HS-5 (cell line): ENCODE measurements around the gene AATK.
"Not testable (repeated sequence)": the region's sequence is repeated elsewhere in the genome, so short reads cannot be mapped to it uniquely, and the experiment has no call there.

Source experiments
- DNase-seq: peaks from one replicate; pipeline ENCODE4 v3.0.0-alpha.2; 2012; ENCODE audit warnings: low read depth

Gene AATK

DNA sequence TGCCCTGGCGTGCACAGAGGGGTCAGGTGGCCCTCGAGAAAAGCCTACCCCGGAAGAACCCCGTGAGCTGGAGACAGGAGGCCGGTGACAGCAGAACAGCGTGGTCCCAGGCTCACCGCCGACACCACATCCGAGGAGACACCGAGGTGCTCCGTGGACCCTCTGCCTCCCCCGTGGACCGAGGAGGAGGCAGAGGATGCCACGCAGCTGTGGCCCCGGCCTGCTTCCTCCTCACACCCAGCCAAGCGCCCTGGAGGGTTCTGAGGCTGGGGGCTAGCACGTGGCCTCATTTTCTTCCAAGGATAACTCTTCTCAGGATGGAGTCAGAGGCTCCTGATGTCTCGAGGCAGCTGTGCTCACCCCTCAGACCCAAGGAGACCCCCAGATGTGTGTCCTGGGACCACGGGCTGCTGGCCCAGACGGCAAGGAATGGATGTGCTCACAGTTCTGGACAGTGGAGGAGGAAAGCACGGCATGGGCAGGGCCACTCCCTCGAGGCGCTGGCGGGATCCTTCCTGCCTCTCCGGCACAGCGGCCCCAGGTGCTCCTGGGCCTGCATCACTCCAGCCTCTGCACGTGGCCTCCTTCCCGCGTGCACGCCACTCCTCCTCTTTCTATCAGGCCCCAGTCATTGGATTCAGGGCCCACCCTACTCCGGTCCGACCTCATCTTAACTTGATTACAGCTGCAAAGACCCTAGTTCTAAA is 5.1 kb downstream of the AATK start:
- no peak for DNase-seq

DNA sequence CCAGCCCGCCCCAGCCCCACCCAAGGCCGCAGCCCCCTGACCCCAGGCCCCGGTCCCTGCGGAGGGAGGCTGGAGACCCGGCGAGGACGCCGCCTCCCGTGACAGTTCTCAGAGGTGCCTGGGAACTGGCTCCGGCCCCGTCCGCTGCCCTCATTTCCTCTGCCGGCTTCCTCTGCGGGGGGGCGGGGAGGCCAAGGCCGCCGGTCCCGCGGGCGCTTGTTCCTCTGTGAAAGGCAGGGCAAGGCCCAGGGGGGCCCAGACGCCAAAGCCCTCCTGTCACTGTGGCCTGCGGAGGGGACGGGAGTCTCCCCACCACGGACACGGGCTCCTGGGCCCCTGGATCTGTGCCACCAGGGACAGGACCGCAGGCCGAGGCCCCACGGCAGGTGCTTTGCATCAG is 5.7 kb downstream of the AATK start:
- no peak for DNase-seq

GRCh38 chr17:81159611-81160265 is 6.3 kb downstream of the AATK start:
- no peak for DNase-seq

- no peak for DNase-seq
These were observed 7.1 kb downstream of the AATK start for GRCh38 chr17:81158688-81159590.

- no peak for DNase-seq
These were observed 8.0 kb downstream of the AATK start for GRCh38 chr17:81157848-81158687.

DNA sequence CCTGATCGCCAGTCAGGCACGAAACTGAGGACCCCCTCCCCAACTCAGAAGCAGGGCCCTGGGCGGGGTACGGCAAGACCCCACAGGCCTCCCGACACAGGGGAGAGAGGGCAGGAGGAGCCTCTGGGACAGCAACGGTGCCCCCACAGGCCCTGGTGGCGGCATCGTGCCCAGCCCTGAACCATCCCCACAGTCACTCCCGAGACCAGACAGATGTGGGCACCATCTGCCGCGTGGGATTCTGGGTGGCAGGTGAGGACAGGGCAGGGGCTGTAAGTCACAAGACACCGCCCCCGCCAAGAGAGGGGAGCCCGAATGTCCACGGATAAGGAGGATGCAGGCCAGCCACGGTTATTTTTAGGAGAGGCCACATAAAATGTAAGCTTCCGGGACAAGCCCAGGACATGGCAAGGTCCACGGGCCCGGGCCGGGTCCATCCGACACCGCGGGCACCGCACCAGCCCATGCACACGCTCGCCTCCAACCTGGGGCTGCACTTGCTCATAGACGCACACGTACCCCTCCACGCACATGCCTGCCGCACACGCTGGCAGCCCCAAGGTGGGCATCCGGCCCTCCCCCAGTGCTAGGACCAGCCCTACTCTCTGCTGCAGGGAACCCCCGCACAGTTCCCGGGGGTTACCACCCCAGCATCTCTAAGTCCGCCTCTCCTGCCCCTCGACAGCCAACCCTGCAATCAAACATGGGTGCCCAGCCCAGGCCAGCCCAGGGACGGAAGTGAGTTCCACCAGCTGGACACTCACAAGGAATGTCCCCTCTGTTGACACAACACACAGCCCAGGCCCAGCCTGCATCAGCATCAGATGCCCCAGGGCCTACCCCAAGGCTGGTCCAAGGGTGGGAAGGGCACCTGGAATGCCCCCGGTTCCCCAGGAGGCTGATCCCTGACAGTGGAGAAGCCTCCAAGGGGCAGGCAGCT is 8.9 kb downstream of the AATK start:
- no peak for DNase-seq

- DNase-seq: no peak
These were observed 11.1 kb downstream of the AATK start for GRCh38 chr17:81154961-81155360.

GRCh38 chr17:81154016-81154415 is 12.0 kb downstream of the AATK start:
- DNase-seq: not testable (repeated sequence)

DNA sequence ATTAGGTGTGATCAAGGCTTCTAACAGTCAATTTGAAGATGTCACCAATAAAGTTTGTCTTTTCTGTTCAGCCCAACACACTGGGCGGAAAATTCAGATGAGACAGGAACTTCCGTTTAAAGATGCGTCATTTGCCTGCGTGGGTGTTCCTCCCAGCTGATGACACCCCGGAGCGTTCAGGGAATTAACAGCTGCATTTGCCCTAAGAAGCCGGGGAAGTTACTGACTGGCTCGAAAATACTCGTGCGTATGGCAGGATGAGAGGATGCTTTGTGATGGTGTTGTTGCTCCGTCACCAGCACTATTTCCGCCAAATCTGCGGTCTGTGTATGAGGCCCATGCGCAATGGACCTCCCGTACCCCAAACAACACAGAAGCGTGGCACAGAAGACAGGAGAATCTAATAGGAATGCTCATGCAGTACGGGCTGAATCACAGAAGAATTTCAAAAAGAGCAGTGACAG is 12.6 kb downstream of the AATK start:
- peak; percentile 8 for DNase-seq

DNA sequence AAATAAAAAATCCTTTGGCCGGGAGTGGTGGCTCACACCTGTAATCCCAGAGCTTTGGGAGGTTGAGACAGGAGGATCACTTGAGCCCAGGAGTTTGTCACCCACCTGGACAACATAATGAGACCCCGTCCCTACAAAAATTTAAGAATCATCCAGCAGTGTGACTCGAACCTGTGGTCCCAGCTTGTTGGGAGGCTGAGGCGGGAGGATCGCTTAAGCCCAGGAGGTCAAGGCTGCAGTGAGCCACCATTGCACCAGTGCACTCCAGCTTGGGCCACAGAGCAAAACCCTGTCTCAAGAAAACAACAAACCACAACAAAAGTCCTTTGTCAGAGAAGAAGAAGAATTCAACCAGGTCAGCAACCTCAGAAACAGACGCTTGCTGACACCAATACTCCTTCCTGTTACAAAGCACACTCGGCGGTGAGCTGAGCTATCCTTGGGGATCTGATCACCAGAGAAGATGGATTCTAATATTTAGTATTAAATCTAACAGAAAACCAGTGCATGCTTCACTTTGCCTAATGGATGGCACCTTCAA is 13.7 kb downstream of the AATK start:
- no peak for DNase-seq

- no peak for DNase-seq
These were observed 14.7 kb downstream of the AATK start for GRCh38 chr17:81151278-81151677.

GRCh38 chr17:81150377-81151077 is 15.5 kb downstream of the AATK start:
- DNase-seq: no peak

DNA sequence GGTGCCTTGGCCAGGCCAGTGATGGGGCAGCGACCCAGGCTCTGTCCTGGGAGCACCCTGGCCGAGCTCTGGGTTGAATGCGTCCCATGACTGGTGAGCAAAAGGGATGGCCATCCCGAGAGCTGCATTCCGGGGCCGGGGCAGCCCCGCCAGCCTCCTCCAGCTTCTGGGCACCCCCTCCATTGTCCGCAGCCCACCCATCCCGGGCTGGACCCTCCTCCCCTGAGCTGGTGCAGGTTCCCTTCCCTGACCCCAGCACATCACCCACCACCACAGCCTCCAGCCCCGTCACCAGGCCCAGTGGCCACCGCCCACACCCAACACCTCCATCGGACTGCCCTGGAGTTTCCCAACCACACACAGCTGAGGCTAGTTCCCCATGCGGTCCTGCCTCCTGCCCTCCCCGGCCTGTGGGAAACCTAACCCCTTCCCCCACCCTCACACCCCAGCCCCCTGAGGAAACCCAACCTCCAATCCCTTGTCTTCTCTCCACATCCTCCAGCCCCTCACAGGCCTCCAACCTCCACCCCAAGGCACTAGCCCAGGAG is 17.0 kb downstream of the AATK start:
- no peak for DNase-seq

DNA sequence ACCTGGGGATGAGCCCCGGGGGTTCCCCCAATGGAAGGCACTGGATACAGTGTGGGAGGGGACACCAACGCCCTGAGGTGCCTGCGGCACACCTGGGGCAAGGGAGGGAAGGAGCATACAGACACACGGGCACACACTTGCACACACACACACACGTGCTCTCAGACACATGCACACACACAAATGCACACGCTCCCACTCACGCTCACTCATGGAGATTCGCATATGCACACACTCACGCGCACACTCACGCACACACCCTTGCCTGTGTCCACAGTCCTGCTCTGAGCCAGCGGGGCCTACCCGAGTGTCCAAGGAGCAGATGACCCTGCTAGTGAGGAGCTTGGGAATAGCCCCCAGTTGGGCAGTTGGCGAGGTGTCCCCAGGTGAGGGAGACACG is 17.4 kb downstream of the AATK start:
- no peak for DNase-seq

DNA sequence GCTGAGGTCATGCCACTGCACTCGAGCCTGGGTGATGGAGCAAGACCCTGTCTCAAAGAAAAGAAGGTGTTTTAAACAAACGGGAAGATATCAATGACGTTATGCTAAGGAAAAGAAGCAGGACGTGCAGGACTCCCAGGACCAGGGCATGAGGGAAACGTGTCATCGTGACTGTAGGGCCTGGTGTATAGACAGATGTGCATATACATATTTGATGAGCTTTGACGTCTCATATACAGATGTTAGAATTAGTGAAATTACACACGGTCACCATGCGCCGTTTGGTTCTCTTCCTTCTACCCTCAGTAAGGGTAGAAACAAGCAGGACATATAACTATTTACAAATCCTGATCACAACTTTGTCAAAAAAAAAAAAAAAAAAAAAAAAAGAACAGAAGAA is 18.3 kb downstream of the AATK start:
- no peak for DNase-seq

DNA sequence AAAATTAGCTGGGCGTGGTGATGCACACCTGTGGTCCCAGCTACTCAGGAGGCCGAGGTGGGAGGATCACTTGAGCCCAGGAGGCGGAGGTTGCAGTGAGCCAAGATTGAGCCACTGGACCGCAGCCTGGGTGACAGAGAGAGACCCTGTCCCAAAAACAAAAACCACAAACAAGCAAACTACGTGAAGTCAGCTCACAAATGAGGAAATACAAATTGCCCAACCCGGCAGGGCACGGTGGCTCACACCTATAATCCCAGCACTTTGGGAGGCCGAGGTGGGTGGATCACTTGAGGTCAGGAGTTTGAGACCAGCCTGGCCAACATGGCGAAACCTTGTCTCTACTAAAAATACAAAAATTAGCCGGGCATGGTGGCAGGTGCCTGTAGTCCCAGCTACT is 19.8 kb downstream of the AATK start:
- DNase-seq: not testable (repeated sequence)

GRCh38 chr17:81144423-81144781 is 21.6 kb downstream of the AATK start:
- DNase-seq: no peak

- no peak for DNase-seq
These were observed 22.2 kb downstream of the AATK start for GRCh38 chr17:81143717-81144422.

DNA sequence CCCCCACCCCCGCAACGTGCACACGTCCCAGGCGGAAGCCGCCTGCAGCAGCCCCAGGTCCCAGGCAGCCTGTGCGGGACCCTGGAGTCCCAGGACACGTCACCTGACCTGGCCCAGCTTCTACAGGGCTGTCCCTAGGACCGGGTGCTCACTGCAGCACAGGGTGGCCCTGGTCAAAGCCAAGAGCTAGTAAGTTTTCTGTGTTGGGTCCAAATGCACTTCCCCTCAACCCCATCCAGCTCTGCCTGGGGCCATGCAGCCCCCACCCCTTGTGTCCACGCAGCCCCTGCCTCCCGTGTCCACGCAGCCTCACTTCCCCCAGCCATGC is 22.9 kb downstream of the AATK start:
- DNase-seq: no peak
